SH-SY5Y (cell line): Measurements from ENCODE around the gene CHN2.

Source experiments
- GATA2 ChIP-seq: IDR thresholded peaks from 2 replicates; pipeline ENCODE4 v1.6.1; 2011; ENCODE audit warnings: mild to moderate bottlenecking, low read depth, low read length
- GATA3 ChIP-seq: IDR thresholded peaks from 2 replicates; pipeline ENCODE4 v1.6.1; 2011; ENCODE audit warnings: low read depth, mild to moderate bottlenecking, low read length, moderate library complexity

- TF ChIP-seq GATA2: no peak
- TF ChIP-seq GATA3: no peak
Observed at GRCh38 chr7:29320577-29320976, 126.0 kb downstream of the CHN2 start.
